IPS-NIHi11 (cell line): Measurements from ENCODE around the gene NRSN1.

Experiments
- DNase-seq: peaks from one replicate; pipeline ENCODE4 v3.0.0; 2012; ENCODE audit warnings: mixed read lengths, low spot score

The NRSN1 gene, protein sequence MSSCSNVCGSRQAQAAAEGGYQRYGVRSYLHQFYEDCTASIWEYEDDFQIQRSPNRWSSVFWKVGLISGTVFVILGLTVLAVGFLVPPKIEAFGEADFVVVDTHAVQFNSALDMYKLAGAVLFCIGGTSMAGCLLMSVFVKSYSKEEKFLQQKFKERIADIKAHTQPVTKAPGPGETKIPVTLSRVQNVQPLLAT

DNA sequence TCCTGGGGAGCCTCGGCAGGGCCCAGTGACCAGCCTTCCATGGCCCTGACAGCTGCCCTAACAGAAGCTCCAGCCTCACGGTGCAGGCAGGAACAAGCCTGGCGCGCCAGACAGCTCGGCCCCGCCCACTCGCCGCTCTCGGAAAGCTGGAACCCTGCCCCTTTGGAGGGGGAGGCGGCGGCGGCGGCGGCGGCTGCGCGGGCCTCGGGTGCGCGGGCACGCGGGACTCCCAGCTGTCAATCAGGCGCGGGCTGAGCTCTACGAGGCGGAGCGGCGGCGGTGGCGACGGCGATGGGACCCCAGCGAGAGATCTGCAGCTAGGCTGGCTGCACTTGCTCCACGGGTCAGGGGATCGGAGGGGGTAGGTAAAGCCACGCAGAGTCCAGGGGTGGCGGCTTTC is at the start of gene NRSN1:
Gene NRSN1, plus strand, starts transcription at position 236 of the 400 bp plus-strand sequence. CDS start 8,113 bp downstream, outside the sequence.
- DNase-seq: peak; percentile 87

DNA sequence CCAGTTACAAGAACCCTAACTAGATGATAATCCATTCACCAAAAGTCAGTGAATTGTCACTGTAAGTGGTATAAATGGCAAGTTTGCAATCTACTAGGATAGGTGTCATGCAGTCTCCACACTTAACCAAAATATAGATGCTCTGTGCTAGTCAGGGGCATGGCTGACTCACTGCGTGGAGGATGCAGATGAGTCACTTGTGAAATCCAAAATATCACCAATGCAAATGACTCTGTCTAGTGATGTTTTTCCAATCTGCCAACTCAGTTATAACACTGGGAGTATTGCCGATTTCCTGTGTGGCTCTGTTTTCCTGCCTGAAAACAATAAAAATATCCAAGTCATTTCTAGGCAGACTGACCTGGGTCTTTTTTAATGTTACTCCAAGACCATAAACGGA is 47.8 kb upstream of the NRSN1 start:
- no peak for DNase-seq

DNA sequence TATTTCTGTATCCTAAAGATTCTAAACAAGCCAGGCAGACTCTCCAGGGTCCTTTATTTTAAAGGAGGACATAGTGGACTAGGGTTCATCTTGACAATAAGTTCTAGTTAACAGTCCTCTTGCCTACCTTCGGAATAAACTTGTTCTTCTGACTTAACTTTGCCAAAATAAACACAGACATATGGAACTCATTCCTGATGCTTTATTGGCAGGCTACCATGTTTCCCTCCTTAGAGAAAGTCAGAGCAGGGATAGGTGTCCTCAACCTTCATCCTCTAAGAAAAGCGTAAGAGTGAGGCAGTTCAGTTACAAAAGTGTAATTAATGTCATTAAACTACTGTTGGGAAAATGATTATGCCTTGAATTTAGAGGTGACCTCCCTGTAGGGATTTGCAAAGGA is 46.9 kb upstream of the NRSN1 start:
- DNase-seq: no peak

DNA sequence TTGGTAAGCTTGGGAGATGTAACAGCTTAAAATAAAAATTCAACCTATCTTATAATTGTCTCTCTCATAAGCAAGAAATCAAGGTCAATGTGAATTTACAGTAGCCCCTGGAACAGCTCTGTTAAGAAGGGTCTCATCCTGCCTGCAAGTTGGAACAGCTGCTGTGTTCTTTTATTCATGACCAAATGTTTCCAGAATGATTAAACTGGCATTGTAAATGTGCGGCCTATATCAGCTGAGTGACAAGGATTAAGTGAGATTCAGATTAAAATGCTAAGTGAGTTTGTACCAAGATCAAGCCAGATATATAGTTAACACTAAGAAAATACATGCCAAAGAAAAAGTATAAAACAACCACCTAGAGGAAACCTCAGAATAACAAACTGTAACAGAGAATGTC is 45.3 kb upstream of the NRSN1 start:
- no peak for DNase-seq

DNA sequence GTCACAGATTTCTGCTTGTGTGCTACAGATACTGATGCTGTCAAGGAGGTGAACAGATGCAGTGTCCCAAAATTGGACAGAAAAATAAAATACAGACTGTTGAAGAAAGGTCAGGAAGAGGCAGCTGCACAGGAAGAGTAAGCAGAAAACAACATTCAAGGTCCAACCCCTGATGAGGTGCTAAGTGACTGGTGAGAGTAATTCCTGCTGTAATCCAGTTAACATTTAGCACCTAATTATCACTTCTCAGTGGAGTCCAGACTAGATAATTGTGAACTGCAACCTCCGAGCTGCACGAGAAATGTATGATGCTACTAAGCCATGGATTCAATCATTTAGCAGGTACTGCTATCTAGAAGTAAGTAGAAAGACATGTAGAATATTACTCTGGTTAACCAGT is 36.3 kb upstream of the NRSN1 start:
- no peak for DNase-seq

DNA sequence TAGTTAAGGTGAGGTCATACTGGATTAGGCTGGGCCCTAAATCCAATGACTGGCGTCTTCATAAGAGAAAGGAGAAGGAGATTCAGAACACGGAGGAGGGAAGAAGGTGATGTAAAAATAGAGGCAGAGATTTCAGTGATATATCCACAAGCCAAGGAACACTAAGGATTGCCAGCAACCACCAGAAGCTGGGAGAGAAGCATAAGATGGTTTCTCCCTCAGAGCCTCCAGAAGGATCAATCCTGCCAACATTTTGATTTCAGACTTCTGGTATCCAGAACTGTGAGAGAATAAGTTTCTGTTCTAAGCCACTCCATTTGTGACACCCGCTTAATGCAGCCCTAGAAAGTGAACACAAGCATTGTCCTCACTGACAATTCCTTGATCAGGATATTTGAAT is 33.6 kb upstream of the NRSN1 start:
- no peak for DNase-seq

DNA sequence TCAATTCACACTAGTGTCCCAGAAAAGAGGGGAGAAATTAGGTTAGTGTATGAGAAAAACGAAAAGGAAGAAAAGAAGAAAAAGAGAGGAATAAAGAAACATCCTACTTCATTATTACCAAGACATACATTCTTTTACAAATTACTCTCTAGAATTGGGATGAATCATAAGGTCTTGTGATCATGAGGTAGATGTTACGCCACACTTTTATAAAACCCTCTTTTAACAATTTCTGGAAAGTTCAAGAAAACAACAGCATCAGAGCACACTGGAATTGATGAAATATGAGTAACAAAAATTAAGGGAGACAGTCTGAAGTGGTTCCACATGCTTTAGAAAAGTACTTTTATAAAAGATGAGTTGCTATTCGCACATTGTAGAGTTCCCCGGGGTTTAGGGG is 32.6 kb upstream of the NRSN1 start:
- no peak for DNase-seq

DNA sequence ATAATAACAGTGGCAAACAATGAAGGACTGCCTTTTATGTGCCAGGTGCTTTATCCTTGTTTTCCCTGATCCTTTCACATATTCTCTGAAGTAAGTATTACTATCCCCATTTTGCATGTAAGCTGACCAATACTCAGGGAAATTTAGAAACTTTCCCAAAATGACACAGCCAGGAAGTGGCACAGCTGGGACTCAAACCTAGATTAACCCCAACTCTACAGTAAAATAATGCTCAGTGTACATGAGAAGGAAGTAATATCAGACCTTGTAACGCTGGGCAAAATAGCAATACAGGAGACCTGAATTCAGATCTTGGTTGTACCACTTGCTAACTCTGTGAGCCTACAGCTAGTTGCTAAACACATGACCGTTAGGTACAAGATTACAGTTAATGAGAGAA is 26.8 kb upstream of the NRSN1 start:
- DNase-seq: no peak

DNA sequence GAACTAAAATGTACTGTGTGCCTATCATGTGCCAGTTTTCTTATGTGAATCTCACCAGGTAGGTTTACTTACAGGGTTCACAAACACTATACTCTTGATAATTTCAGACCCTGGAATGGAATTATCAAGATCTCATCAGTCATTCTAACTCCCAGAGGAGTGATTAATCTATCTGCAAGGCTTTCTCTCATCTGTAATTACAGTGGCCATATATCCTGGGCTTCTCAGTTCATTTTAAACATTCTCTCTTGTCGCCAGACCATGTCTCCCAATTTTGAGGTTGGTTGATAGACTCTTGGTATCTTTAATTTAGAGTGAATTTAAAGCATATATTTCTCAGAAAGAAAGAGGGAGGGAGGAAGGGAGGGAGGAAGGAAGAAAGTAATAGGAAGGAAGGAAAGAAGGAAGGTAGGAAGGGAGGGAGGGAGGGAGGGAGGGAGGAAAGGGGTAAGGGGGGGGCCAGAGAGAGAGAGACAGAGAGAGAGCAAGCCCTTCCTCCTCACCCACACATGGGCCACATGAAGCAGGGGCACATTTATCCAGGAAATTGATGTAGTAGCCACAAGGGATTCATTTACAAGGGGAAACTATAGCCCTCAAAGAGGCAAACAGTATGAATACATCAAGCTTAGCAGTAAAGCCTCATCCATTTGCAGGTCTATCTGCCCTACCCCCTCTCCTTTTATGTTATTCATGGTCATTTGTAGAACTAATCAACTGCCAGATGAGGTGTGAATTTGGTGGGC is 25.8 kb upstream of the NRSN1 start:
- no peak for DNase-seq

DNA sequence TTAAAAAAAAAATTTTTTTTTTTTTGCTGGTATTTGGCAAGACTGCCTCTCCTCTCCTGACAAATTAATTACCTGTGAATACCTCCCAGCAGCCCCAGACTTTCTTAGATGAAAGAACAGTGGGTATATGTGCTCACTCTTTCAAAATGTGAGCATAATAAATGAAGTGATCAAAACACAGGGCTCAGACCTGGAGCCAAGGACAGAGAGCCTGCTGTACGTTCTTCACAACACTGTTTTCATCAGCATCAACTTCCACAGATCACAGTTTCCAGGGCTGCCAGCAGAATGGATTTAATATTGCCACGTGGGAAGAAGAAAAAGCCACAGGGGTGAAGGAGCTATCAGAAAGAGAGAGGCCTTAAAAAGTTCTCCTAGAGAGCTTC is 25.3 kb upstream of the NRSN1 start:
- DNase-seq: no peak

DNA sequence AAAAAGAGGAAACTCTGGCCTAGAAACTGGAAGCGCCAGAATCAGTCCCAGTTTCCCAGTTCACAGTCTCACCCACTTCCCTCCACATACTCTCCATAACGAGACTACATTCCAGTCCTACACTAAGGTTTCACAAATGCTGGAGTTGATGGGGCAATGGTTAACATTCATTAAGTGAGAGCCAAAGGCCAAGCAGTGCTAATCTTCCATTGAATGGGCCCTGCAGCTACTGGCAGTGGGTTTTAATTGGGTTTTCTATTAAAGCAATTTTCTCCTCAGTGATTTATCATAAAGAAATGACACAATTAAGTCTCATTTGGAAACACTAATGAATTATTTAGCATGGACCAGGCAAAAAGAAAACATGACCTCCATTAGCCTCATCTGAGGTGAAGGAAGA is 20.8 kb upstream of the NRSN1 start:
- DNase-seq: no peak

DNA sequence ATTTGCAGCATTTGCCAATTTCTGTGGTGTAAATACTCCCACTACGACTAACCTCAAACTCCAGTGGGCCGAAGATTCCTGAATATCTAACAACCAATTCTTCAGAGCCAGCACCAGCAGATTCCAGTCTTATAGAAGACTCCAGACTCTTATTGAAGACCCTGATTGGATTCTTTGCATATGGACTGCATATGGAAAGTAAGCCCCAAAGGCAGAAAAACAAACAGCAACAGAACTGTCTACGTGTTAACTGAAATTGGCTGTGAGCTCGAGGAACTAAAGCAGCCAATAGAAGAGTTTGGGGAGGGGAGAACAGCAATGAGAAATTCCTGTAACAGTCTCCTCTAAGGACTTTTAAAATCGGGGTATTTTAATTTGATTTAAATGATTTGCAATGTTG is 19.7 kb upstream of the NRSN1 start:
- no peak for DNase-seq

DNA sequence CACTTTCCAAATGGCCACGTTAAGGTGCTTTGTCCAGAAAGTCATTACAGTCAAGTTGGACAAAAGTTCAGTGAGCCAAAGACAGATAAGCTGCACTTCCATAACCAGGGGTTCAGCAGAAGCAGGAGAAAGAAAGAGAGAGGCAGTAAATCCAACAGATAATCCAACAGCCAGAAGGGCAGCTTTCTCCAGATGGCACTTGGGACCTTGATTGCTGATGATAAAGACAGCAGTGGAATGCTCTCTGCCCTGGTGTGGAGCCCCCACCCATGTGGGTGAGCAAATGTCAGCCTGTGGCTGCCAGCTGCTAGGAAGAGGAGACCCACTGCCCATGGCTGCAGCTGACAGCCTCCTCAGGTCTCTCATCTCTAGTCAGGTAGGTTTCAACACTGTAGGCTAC is 18.7 kb upstream of the NRSN1 start:
- no peak for DNase-seq

DNA sequence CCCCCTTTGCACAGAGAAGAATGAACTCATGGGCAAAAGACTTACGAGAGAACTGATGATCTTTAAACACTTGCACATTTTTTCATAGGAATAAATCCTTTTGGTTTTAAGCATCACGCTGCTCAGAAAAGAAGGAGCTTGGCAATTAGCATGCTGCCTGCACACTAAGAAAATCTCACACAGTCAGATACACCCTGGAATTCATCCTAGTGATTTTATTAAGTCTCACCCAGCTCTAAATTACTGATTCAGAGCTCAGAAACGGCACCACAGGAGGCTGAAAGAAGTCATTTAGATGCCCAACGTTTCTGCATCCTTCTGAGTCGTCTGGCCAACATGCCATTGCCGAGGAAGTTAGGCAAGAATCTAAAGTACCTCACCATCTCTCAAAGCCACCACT is 18.0 kb upstream of the NRSN1 start:
- no peak for DNase-seq

DNA sequence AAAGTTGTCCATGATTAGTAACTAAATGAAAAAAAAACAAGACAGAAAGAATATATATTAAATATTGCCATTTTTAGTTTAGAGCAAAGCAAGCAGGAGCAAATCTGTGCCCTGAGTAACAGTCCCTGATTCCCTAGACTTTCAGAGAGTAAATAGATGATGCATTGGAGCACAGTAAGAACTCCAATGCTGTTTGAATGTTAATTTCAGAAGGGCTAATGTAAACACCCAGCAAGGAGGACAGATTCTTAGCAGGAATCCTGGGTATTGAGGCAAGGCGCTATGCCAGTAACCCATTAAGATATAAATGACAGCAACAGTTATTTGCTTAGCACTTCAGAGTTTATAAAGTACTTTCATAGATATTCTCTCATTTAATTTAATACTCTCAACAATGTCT is 15.6 kb upstream of the NRSN1 start:
- DNase-seq: no peak

DNA sequence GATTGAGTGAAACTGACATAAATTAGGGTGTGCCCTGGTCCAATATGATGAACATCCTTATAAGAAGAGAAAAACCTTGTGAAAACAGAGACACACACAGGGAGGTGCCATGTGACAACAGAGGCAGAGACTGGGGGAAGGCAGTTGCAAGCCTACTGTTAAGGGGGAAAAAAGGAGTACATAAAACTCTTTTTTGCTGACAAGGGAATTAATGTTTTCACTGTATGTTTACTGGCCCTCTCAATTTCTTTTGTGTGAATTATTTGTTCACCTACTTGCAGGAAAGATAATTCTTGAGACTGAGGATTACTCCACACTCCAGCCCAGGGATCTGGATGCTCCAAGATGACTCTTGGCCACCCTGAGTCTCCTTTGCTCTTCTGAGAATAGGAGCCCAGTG is 12.1 kb upstream of the NRSN1 start:
- DNase-seq: no peak

DNA sequence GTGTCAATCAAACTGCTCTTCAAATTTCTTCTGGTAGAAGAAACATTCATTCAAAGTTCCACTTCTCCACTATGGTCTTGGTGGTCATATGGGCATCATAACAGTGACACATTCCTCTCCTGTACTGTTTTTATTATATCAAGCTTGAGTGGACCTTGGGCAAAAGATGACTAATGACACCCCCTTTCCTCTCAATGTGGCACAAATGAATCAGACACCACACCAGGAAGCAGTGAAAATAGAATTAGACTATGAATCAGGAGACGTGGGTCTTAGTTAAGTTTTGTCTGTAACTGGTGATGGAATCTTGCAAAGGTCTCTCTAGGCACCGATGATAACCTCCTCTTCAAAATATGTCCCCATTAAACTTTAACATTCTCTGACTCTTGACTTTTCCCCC is 9.0 kb upstream of the NRSN1 start:
- no peak for DNase-seq

DNA sequence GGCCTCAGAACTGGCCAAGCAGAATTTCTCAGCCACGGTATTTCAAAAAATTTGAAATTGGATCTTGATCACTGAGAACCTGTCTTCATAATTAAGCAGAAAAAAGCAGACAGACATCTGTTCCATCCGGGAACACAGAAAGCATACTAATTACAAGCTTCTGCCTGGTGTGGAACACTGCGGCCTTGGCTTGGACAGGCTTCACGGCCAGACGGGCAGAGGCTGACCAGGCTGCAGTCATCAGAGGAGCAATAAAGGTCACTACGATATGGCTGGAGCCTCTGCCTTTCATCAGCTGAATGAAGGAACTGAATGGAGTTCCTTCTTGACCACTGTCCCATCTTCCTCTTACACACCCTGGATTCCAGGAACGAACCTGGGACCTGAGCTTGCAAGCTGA is 3.9 kb upstream of the NRSN1 start:
- no peak for DNase-seq

DNA sequence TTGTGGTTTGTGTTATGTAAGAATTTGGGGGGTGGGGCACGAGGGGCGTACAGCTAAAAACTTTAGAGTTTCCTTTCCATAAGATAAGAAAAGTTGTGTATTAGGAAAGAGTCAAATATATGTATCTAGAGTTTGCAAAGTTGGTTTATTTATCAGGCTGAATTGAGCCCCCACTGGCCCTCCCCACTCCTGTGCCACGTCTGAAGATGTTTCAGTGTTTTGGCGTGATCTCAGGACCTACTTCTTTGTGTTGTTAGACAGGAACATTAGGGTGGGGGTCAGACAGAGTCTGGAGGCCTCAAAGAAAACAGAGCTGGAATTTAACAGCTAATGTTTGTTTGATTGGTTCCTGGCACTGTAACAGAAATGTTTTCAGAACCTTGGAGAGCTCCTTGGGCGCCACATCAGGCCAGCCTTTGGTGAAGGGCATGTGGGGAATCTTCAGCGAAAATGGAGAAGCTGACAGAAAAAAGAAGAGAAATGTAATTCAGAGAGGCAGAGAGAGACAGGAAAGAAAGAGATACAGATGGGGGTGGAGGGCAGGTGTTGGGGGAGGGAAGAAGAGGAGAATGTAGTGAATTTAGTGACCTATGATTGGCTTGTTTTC is 674 bp downstream of the NRSN1 start:
- peak; percentile 77 for DNase-seq

DNA sequence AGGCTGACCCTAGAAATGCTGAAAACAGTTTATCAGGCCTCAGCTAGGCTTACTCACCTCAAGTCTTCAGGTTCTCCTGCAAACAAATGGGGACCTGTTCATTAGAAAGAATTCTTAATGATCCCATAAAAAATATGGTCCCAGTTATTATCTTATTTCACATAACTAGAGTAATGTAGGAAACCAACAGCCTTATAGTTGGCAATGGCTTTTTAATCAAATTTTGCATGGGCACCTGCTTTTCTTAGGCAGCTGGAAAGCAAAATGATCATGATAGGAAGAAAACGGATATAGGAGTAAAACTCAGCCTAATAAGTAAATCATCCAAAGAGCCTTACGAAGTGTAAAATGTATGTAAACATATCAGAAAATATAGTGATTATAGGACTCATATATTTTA is 1.3 kb downstream of the NRSN1 start:
- DNase-seq: no peak

DNA sequence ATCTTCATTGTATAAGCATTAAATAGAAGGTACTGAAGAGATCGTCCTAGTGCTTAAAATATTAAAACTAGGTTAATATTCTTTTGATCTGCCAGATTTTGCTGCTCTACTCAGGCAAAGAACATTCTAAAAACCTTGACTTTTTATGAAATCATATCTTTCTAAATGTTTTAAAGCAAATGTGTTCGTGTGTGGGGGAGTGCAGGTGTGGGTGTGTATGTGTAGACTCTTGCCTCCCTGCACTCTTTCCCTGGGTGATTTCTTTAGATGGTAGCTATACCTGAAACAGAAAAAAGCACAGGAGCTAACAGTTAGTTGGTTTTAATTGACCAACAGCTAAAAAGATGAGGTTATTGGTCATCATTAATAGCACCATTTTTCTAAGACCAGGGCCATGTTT is 5.7 kb downstream of the NRSN1 start:
- no peak for DNase-seq

DNA sequence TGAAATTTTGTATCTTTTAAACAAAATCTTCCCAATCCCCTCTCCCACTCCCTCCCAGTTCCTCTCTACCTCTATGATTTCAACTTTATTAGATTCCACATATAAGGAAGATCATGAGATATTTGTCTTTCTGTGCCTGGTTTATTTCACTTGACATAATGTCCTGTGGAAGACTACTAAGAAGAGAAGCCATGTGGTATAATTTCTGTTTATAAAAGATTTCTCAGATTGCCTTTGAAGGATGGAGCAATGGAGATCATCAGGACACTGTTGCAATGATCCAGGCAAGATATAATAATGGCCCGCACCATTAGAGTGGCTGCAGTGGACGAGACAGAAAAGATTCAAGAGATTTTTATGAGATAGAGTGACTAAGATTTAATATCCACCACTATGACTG is 13.1 kb downstream of the NRSN1 start:
- DNase-seq: no peak

DNA sequence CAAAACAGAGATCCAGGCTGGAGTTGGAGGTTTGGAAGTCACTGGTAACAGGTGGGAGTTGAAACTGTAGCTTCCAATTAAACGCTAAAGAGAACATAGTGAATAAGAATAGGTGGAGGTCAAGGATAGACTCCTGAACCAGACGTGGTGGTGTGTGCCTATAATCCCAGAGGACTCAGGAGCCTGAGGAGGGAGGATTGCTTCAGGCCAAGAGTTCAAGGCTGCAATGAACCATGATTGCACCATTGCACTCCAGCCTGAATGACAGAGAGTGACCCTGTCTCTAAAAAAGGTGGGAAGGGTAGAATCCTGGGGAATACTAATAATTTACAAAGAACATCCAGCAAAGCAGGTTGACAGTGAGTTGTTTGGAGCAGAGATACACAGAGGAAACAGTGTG is 13.6 kb downstream of the NRSN1 start:
- DNase-seq: no peak

DNA sequence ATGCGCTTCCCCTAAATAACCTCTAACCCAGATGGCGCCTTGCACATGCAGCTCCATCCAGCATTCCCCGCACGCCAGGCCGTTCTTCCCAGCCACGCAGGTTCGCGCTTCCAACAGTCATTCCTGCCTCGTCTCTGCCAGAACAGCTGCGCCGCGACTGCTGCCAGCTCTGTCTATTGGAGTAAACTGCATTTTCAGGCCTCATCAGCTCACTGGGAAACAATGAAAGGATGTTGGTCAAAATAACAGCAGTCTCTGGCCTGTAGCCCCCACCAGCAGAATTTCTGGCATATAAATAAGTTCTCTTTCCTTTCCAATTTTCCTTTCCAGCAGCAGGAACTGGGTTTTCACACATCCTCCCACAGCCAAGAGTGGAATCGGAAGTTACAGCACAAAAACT is 14.6 kb downstream of the NRSN1 start:
- DNase-seq: no peak
